ENCODE data around the gene SYT7. TPM values are rescaled to one million over a fixed set of nuclear protein-coding genes. Genes with fewer than 3 reads are reported as not detected.
A peak's percentile ranks its signal among the peaks of the same experiment; 100 is the strongest.

The SYT7 gene
- total and polyA plus RNA-seq, 2 donors (not counting 1 experiment from before 2014, with no cell fraction given): not detected

DNA sequence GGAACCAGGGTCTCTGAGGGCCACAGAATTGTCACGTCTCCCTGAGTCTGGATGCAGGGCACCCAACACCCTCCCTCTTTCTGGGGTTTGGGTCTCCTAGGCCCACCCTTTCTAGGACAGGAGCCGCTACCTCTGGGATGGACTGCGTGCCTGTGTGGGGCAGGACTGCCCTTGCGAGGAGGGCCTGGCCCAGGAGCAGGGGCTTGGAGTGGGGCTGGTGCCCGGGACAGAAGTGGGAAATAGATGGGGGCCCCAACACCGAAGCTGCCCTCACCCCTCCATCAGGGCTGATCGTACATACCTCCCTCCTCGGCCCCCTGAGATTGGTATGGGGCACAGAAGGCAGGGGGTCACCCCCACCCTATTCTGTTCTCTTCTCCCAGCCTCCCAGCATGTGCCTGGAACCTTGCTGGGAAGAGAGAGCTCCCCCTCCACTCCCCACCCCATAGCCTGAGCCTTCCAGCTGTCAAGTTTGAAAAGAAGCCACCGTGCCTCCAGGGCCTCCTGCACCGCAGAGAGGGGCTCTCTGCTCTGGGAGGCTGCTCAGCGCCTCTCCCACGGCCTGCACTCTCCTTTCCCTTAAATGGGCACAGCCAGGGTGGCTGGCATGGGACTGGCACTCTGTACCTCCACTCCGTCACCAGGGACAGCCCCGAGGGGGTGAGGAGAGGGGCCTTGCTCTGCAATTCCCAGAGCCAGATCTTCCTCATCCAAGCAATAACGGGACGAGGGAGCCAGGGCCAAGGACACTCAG, 70.5 kb downstream of the SYT7 start:
- Mint-ChIP-seq H3K27ac (no peak overlapping the region), H3K4me3 (peak overlapping the region; percentile 59), H3K9me3 (ENCODE audit: insufficient read depth) (no peaks in the 10 kb centered on the region), H3K4me1 (peaks cover 12% of the 10 kb centered on the region), H3K27me3 (peaks cover 49% of the 10 kb centered on the region)
- Histone ChIP-seq H4K20me1 (ENCODE audit: control insufficient read depth, insufficient read depth, low read length, poor library complexity, severe bottlenecking) (no peaks in the 10 kb centered on the region), H2AFZ (ENCODE audit: insufficient read depth, low read depth, low read length, poor library complexity, severe bottlenecking) (no peak overlapping the region), H3K36me3 (replicated peaks in 1 of 2; ENCODE audit: control extremely low read depth in 1 of 2, control insufficient read depth in 1 of 2, extremely low read depth in 1 of 2, insufficient read depth in 2 of 2, low read length in 1 of 2) (no peaks in the 10 kb centered on the region), H3K4me1 (ENCODE audit: control insufficient read depth in 2 of 2, insufficient read depth in 2 of 2, low read length in 2 of 2) (peaks cover 17% of the 10 kb centered on the region in 2 donors), H3K27me3 (replicated peaks in 1 of 4; ENCODE audit: control extremely low read depth in 1 of 4, control insufficient read depth in 3 of 4, insufficient read depth in 4 of 4, low read length in 3 of 4) (peaks cover 0 to 56% (median 17%) of the 10 kb centered on the region in 4 experiments), H3K9ac (ENCODE audit: low read length) (no peak overlapping the region), H3K4me2 (replicated peaks; ENCODE audit: low read depth, low read length, poor library complexity, severe bottlenecking) (peak overlapping the region; percentile 83), H3K79me2 (ENCODE audit: control insufficient read depth, insufficient read depth, low read length) (no peaks in the 10 kb centered on the region), H3K9me3 (ENCODE audit: control extremely low read depth in 1 of 3, control insufficient read depth in 2 of 3, insufficient read depth in 1 of 3, low read length in 2 of 3) (peaks cover 0 to 9% (median 0%) of the 10 kb centered on the region in 3 donors), H3K4me3 (ENCODE audit: control extremely low read depth in 1 of 5, extremely low read depth in 1 of 5, insufficient read depth in 1 of 5, low read depth in 2 of 5, low read length in 4 of 5) (no peak overlapping the region), H3K27ac (ENCODE audit: low read length in 2 of 2) (no peak overlapping the region)
- DNase-seq: no peak
- 89% methylated on average over 3 of the region's 16 CpGs for WGBS (ENCODE audit: insufficient coverage)
- ChIA-PET CTCF (no interaction called here), POLR2A (no interaction called here)
- intact Hi-C loops (cut with micrococcal nuclease): no loop called here
- TF ChIP-seq, protein P1, sequence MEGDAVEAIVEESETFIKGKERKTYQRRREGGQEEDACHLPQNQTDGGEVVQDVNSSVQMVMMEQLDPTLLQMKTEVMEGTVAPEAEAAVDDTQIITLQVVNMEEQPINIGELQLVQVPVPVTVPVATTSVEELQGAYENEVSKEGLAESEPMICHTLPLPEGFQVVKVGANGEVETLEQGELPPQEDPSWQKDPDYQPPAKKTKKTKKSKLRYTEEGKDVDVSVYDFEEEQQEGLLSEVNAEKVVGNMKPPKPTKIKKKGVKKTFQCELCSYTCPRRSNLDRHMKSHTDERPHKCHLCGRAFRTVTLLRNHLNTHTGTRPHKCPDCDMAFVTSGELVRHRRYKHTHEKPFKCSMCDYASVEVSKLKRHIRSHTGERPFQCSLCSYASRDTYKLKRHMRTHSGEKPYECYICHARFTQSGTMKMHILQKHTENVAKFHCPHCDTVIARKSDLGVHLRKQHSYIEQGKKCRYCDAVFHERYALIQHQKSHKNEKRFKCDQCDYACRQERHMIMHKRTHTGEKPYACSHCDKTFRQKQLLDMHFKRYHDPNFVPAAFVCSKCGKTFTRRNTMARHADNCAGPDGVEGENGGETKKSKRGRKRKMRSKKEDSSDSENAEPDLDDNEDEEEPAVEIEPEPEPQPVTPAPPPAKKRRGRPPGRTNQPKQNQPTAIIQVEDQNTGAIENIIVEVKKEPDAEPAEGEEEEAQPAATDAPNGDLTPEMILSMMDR (IDR thresholded peaks at IDR 0.05): no peak
- TF ChIP-seq EZH2 (IDR thresholded peaks at IDR 0.05; ENCODE audit: borderline replicate concordance, insufficient read depth, low read depth, low read length, poor library complexity, severe bottlenecking): no peak
- no peak for ATAC-seq (ENCODE audit: low read depth)
